ENCODE data around the gene CALML6. TPM values are rescaled to one million over a fixed set of nuclear protein-coding genes. Genes with fewer than 3 reads are reported as not detected.
"Not testable (repeated sequence)": the region's sequence is repeated elsewhere in the genome, so short reads cannot be mapped to it uniquely, and the experiment has no call there.

The CALML6 gene
- polyA plus RNA-seq, 5 donors: 0.81 to 12.5 (median 0.93) TPM

DNA sequence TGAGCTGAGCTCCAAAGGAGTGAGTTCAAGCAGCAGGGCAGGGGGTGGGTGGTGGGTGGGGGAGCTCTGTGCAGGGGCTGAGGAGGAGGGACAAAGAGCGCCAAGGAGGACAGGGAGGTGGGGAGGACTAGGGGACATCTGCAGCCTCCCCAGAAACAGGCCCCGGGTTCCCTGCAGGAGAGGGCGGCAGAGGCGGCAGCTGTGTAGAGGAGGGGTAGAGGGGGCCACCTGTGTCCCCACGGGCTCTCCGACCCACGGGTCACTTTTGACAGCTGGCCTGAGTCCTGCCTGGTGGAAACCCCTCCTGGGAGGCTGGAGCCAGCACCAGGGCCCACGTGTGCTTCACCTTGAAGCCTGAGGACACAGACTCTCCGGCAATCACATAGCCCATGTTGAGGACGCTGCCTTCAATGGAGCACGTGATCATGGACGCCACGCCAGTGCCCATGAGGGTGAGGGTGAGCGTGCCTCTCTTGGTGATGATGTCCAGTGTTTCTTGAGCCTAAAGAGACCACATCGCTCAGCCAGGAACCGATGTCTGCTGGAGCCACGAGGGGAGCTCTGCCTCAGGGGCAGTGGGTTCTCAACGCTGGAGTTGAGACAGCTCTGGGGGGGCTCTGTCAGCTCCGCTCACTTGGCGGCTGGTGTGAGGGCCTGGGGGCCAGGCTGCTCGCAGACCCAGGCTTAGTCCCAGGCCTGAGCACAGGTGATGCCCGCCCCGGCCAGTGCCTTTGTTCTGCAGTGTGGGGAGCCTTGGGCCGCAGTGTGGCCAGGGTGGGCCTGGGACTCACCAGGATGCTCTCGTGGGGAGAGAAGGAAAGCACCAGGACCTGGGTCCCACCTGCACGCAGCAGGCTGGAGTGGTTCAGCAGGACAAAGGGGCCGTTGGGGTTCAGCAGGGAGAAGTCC is 10.6 kb downstream of the CALML6 start:
- DNase-seq: no peak

DNA sequence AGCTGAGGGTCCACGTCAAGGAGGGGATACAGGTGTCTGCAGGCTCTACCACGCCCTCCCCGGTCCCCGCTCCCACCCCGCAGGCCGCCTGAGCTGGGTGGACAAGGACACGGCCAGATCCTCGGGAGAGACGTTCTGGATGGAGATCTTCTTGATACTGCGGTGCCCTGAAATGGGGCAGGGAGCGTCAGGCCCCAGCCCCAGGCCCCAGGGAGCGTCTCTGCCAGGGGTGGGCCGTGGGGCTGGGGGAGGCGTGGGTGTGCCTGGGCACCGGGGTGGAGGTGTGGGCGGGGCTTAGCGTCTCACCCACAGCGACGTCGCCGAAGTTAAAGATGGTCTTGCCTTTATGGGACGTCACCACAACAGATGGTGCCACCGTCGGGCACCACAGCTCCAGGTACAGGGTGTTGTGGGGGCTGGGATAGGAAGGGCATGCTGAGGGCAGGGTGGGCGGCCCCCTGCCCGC is 11.3 kb downstream of the CALML6 start:
- no peak for DNase-seq

GRCh38 chr1:1926886-1927660 is 12.0 kb downstream of the CALML6 start:
- DNase-seq: no peak

GRCh38 chr1:1927751-1928150 is 12.7 kb downstream of the CALML6 start:
- no peak for DNase-seq

DNA sequence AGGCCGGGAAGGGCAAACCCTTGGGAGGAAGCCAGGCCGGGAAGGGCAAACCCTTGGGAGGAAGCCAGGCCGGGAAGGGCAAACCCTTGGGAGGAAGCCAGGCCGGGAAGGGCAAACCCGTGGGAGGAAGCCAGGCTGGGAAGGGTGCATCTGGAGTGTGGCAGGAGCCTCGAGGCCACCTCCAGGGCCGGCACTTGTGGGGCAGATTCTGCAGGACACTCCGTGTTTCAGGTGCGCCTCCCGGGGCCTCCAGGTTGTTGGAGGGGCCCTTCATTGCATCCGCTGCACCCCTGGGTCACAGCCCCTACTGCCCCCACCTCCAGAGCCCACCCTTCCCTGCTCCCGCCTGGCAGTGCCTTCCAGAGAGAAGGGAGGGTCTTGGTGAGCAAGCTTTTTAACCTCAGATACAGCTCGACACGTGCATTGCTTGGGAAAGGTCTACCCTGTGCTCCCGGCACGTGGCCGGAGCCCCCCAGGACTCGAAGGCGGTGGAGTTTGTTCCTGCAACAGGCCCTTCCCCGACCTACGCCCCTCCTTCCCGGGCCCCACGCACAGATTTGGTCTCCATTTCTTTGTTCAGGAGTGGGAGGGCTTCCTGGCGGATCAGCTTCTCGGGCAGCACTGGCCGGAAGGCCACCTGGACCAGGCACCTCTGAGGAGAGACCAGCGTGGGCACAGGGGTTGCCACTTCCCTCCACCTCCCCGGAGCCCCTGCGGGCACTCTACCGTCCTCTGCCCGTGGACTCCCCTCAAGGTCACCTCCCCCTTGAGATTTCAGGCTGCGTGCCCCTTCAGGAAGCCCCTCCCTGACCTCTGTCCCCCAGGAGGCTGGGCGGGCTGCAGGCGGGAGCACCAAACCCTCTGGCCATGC is 13.4 kb downstream of the CALML6 start:
- DNase-seq: no peak

- no peak for DNase-seq
These were observed 14.1 kb downstream of the CALML6 start for GRCh38 chr1:1929102-1929638.

DNA sequence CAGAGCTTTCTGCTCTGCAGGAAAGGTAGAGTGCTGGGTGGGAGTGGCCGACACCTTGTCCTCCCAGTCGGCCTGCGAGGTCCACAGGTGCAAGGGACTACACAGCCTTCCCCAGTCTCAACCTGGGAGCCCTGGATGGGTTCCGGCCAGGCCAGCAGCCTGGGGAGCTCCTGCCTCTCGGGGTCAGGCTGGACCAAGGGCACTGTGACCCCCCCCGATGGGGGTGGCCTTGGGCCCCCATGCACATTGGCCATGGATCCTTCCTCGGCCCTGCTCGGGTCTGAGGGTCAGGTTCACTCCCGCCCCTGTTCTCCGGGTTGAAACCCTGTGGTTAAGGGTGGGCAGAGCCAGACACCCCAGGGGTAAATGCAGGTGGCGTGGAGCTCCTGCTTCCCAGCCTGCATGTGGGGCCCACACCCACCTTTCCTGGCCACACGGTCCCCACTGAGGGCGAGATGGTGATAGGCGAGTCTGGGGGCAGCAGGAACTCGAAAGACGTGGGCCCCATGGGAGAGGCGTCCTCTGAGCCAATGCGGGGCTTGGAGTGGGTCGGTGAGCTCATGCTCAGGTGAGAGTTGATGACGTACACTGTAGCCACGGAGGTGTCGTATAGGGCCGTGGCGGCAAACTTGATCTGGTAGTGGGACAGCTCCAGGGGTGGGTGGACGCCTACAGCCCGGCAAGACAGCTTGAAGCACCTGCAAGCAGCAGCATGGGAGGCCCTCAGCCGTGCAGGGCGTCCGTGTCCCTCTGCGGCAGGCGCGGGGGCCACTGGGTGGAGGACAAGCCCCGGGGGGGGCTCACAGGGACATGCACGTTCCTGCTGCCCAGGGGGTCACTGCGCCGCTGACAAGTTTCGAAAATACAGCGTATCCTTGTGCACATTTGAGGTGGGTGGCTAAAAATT is 14.8 kb downstream of the CALML6 start:
- no peak for DNase-seq

- DNase-seq: not testable (repeated sequence)
These were observed 19.8 kb downstream of the CALML6 start for GRCh38 chr1:1934848-1935247.

- no peak for DNase-seq
These were observed 22.0 kb downstream of the CALML6 start for GRCh38 chr1:1937061-1937460.

- DNase-seq: no peak
These were observed 22.7 kb downstream of the CALML6 start for GRCh38 chr1:1937549-1938275.

DNA sequence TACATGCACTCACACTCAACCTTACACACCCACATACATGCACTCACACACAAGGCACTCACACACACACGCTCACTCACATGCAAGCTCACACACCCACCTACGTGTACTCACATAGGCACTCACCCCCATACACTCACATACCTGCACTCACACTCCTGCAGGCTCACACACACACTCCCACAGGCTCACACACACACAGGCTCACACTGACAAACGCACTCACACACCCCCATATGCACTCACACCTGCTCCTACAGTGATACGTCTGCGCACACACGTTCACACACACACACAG is 23.2 kb downstream of the CALML6 start:
- DNase-seq: no peak

GRCh38 chr1:1938613-1939295 is 23.7 kb downstream of the CALML6 start:
- no peak for DNase-seq

- no peak for DNase-seq
These were observed 24.4 kb downstream of the CALML6 start for GRCh38 chr1:1939296-1940122.

DNA sequence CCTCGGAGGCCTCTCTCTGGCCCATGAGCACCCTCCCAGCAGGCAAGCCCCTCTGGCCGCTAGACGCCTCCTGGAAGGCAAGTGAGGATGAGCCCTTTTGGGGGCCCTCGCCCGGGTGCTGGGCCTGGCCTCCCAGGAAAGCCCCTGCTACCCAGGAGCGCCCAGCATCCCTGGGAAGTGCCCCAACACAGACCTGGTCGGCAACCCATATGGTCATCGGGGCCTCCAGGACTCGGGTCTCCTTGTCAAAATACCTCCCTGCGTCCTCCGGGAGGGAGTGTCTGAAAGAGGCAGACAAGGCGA is 25.0 kb downstream of the CALML6 start:
- DNase-seq: no peak

GRCh38 chr1:1941211-1941841 is 26.3 kb downstream of the CALML6 start:
- DNase-seq: no peak

DNA sequence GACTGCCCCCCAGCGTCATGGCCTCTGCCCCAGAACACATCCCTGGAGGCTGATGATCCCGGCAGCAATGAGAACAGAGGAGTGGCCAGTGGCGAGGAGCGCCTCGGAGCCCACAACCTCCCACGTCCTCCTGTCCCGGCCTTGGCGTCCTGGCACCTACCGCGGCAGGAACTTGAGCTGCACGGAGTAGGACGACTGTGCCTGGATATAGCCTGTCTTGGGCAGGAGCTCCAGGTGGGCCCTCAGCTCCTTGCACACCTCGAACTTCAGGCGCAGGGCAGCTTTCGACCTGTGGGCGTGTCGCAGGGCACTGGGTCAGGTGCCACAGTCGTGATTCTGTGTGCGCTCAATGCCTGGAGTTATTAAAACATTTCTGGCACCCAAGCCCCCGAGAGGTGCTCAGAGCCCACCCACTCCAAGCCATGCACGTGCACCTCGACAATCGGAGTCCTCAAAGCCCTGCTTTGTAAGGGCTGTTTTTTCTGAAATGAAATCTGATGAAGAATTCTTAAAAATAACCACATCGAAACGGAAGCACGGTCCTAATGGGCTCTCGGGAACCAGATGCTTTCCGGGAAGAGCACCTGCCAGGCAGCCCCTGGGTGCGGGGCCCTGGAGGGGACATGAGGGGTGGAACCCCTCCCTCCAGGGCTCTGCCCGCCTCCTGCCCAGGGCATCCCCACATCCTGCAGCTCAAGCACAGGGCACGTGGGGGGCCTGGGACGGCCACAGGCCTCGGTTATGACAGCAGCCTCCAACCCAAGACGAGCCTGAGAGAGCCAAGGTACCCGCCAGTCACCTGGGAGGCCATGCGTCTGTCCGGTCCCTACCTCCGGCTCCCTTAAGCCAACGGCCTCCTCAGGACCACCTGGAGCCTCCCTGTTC is 27.1 kb downstream of the CALML6 start:
- DNase-seq: no peak
